ENCODE data around the gene RGS3.

GRCh38 chr9:113584428-113585084, 121.0 kb downstream of the RGS3 start:
- no peak for TF ChIP-seq CTCF (IDR thresholded peaks at IDR 0.05)
- TF ChIP-seq POLR2A (IDR thresholded peaks at IDR 0.05) = no peak
- no peak for TF ChIP-seq POLR2AphosphoS5 (IDR thresholded peaks at IDR 0.05)

Measured in sigmoid colon (tissue), 4 donors.